ENCODE data around the gene RALBP1.
A peak's percentile ranks its signal among the peaks of the same experiment; 100 is the strongest.
"Not testable (repeated sequence)": the region's sequence is repeated elsewhere in the genome, so short reads cannot be mapped to it uniquely, and the experiment has no call there.

RALBP1 gene

GRCh38 chr18:9475643-9476591, 604 bp downstream of the RALBP1 start:
- DNase-seq: peak in 1 of 2 donors; percentile 62
- Histone ChIP-seq H3K9ac (ENCODE audit: low read length) (peak overlapping the region; percentile 76), H3K4ac (ENCODE audit: low read depth, low read length) (peak overlapping the region; percentile 85), H2BK120ac (ENCODE audit: insufficient read depth, low read length, poor library complexity) (peak overlapping the region; percentile 84), H3K27ac (ENCODE audit: low read depth, low read length) (peak overlapping the region; percentile 75), H4K8ac (ENCODE audit: low read depth, low read length) (peak overlapping the region; percentile 83), H3K4me3 (ENCODE audit: low read depth, low read length) (peak overlapping the region; percentile 95), H3K27me3 (ENCODE audit: insufficient read depth, low read length) (no peaks in the 10 kb centered on the region), H3K4me2 (ENCODE audit: low read length) (peak overlapping the region; percentile 78), H3K14ac (ENCODE audit: low read length) (peak overlapping the region; percentile 83), H4K91ac (ENCODE audit: low read depth, low read length) (peak overlapping the region; percentile 86), H3K79me1 (ENCODE audit: low read length) (peaks cover 15% of the 10 kb centered on the region), H3K23ac (ENCODE audit: low read length) (no peak overlapping the region), H2BK12ac (ENCODE audit: low read length) (no peak overlapping the region), H3K4me1 (ENCODE audit: control insufficient read depth in 1 of 2, insufficient read depth in 2 of 2, low read length in 2 of 2) (peaks cover 5 to 6% of the 10 kb centered on the region in 2 experiments), H3K79me2 (ENCODE audit: control insufficient read depth, insufficient read depth, low read length, poor library complexity) (peaks cover 20% of the 10 kb centered on the region), H2AK5ac (ENCODE audit: low read length) (peak overlapping the region; percentile 75), H2BK5ac (ENCODE audit: low read depth, low read length, poor library complexity) (peak overlapping the region; percentile 77), H2AFZ (ENCODE audit: insufficient read depth, low read length, poor library complexity) (peak overlapping the region; percentile 97), H4K12ac (ENCODE audit: low read depth, low read length) (peak overlapping the region; percentile 89), H3K9me3 (ENCODE audit: insufficient read depth, low read depth, low read length) (no peaks in the 10 kb centered on the region), H3K36me3 (ENCODE audit: control insufficient read depth in 1 of 2, insufficient read depth in 2 of 2, low read length in 2 of 2) (peaks cover 7 to 8% of the 10 kb centered on the region in 2 experiments), H3K18ac (ENCODE audit: low read length) (peak overlapping the region; percentile 81)
- WGBS (ENCODE audit: extremely low coverage, insufficient coverage, insufficient read length): no CpG with 5 or more reads among the region's 59 CpGs

GRCh38 chr18:9476949-9477348, 1.6 kb downstream of the RALBP1 start:
- H3K4me3 ChIP-seq (ENCODE audit: low read depth, low read length); H3K4me1 ChIP-seq (ENCODE audit: control insufficient read depth in 1 of 2, insufficient read depth in 2 of 2, low read length in 2 of 2); H2AK5ac ChIP-seq (ENCODE audit: low read length); H3K4me2 ChIP-seq (ENCODE audit: low read length); H3K23ac ChIP-seq (ENCODE audit: low read length); H3K27me3 ChIP-seq (ENCODE audit: insufficient read depth, low read length); H3K14ac ChIP-seq (ENCODE audit: low read length); H4K8ac ChIP-seq (ENCODE audit: low read depth, low read length); H3K18ac ChIP-seq (ENCODE audit: low read length); H3K27ac ChIP-seq (ENCODE audit: low read depth, low read length); H2BK120ac ChIP-seq (ENCODE audit: insufficient read depth, low read length, poor library complexity); H3K36me3 ChIP-seq (ENCODE audit: control insufficient read depth in 1 of 2, insufficient read depth in 2 of 2, low read length in 2 of 2); H3K9ac ChIP-seq (ENCODE audit: low read length); H4K91ac ChIP-seq (ENCODE audit: low read depth, low read length); H2AFZ ChIP-seq (ENCODE audit: insufficient read depth, low read length, poor library complexity); DNase-seq; H3K9me3 ChIP-seq (ENCODE audit: insufficient read depth, low read depth, low read length); H2BK5ac ChIP-seq (ENCODE audit: low read depth, low read length, poor library complexity); H4K12ac ChIP-seq (ENCODE audit: low read depth, low read length); H2BK12ac ChIP-seq (ENCODE audit: low read length): not testable (repeated sequence)
- peak overlapping the region; percentile 68 for H3K4ac ChIP-seq (ENCODE audit: low read depth, low read length)
- peaks cover 15% of the 10 kb centered on the region for H3K79me1 ChIP-seq (ENCODE audit: low read length)
- no CpG with 5 or more reads among the region's 12 CpGs for WGBS (ENCODE audit: extremely low coverage, insufficient coverage, insufficient read length)
- peaks cover 22% of the 10 kb centered on the region for H3K79me2 ChIP-seq (ENCODE audit: control insufficient read depth, insufficient read depth, low read length, poor library complexity)

DNA sequence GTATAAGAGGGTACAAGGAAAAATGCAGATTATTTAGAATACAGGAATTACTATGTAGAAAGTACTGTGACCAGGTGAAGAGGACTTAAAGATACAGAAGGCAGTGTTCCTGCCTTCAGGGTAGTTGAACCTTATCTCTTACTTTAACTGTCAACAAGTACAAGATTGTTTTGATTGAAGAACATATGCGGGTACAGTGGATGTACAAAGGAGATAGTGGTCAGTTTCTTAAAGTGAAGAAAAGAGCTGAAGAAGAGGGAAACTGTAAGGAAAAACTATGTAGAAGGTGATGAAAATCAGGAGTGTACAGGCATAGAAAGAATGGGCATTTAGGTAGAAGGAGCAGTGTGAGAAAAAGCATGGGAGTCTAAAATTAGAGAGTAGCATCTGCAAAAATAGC, 2.2 kb downstream of the RALBP1 start:
- no peak overlapping the region for H3K4me2 ChIP-seq (ENCODE audit: low read length)
- no peak overlapping the region for H3K9ac ChIP-seq (ENCODE audit: low read length)
- H3K4me3 ChIP-seq (ENCODE audit: low read depth, low read length): no peak overlapping the region
- peaks cover 7 to 8% of the 10 kb centered on the region in 2 experiments for H3K36me3 ChIP-seq (ENCODE audit: control insufficient read depth in 1 of 2, insufficient read depth in 2 of 2, low read length in 2 of 2)
- no peak overlapping the region for H3K27ac ChIP-seq (ENCODE audit: low read depth, low read length)
- peak overlapping the region; percentile 72 for H3K4ac ChIP-seq (ENCODE audit: low read depth, low read length)
- H3K79me1 ChIP-seq (ENCODE audit: low read length): peaks cover 15% of the 10 kb centered on the region
- H3K18ac ChIP-seq (ENCODE audit: low read length): no peak overlapping the region
- peaks cover 5 to 6% of the 10 kb centered on the region in 2 experiments for H3K4me1 ChIP-seq (ENCODE audit: control insufficient read depth in 1 of 2, insufficient read depth in 2 of 2, low read length in 2 of 2)
- H3K14ac ChIP-seq (ENCODE audit: low read length): no peak overlapping the region
- H4K12ac ChIP-seq (ENCODE audit: low read depth, low read length): no peak overlapping the region
- no peak overlapping the region for H2AK5ac ChIP-seq (ENCODE audit: low read length)
- no peak overlapping the region for H3K23ac ChIP-seq (ENCODE audit: low read length)
- H2BK12ac ChIP-seq (ENCODE audit: low read length): no peak overlapping the region
- H3K27me3 ChIP-seq (ENCODE audit: insufficient read depth, low read length): no peaks in the 10 kb centered on the region
- no peak overlapping the region for H2BK120ac ChIP-seq (ENCODE audit: insufficient read depth, low read length, poor library complexity)
- DNase-seq: peak; percentile 64 to 89
- peaks cover 22% of the 10 kb centered on the region for H3K79me2 ChIP-seq (ENCODE audit: control insufficient read depth, insufficient read depth, low read length, poor library complexity)
- WGBS (ENCODE audit: extremely low coverage, insufficient coverage, insufficient read length): no CpG with 5 or more reads among the region's 1 CpG
- H2AFZ ChIP-seq (ENCODE audit: insufficient read depth, low read length, poor library complexity): no peak overlapping the region
- no peaks in the 10 kb centered on the region for H3K9me3 ChIP-seq (ENCODE audit: insufficient read depth, low read depth, low read length)
- H4K8ac ChIP-seq (ENCODE audit: low read depth, low read length): no peak overlapping the region
- H4K91ac ChIP-seq (ENCODE audit: low read depth, low read length): no peak overlapping the region
- H2BK5ac ChIP-seq (ENCODE audit: low read depth, low read length, poor library complexity): no peak overlapping the region

GRCh38 chr18:9478545-9478944, 3.2 kb downstream of the RALBP1 start:
- no peak overlapping the region for H2BK120ac ChIP-seq (ENCODE audit: insufficient read depth, low read length, poor library complexity)
- H3K79me1 ChIP-seq (ENCODE audit: low read length): peaks cover 15% of the 10 kb centered on the region
- no peaks in the 10 kb centered on the region for H3K9me3 ChIP-seq (ENCODE audit: insufficient read depth, low read depth, low read length)
- H3K4ac ChIP-seq (ENCODE audit: low read depth, low read length): peak overlapping the region; percentile 96
- no peak overlapping the region for H3K14ac ChIP-seq (ENCODE audit: low read length)
- no peak overlapping the region for H3K27ac ChIP-seq (ENCODE audit: low read depth, low read length)
- H3K27me3 ChIP-seq (ENCODE audit: insufficient read depth, low read length): no peaks in the 10 kb centered on the region
- H2AFZ ChIP-seq (ENCODE audit: insufficient read depth, low read length, poor library complexity): no peak overlapping the region
- H4K91ac ChIP-seq (ENCODE audit: low read depth, low read length): no peak overlapping the region
- no peak overlapping the region for H4K12ac ChIP-seq (ENCODE audit: low read depth, low read length)
- peak overlapping the region; percentile 17 for H4K8ac ChIP-seq (ENCODE audit: low read depth, low read length)
- peaks cover 7 to 8% of the 10 kb centered on the region in 2 experiments for H3K36me3 ChIP-seq (ENCODE audit: control insufficient read depth in 1 of 2, insufficient read depth in 2 of 2, low read length in 2 of 2)
- no peak overlapping the region for H3K9ac ChIP-seq (ENCODE audit: low read length)
- H3K18ac ChIP-seq (ENCODE audit: low read length): no peak overlapping the region
- no peak overlapping the region for H3K23ac ChIP-seq (ENCODE audit: low read length)
- peaks cover 23% of the 10 kb centered on the region for H3K79me2 ChIP-seq (ENCODE audit: control insufficient read depth, insufficient read depth, low read length, poor library complexity)
- H3K4me3 ChIP-seq (ENCODE audit: low read depth, low read length): no peak overlapping the region
- peak overlapping the region; percentile 6 for H2BK5ac ChIP-seq (ENCODE audit: low read depth, low read length, poor library complexity)
- no peak overlapping the region for H2AK5ac ChIP-seq (ENCODE audit: low read length)
- peak in 1 of 2 donors; percentile 38 for DNase-seq
- H3K4me1 ChIP-seq (ENCODE audit: control insufficient read depth in 1 of 2, insufficient read depth in 2 of 2, low read length in 2 of 2): peaks cover 5 to 6% of the 10 kb centered on the region in 2 experiments
- no peak overlapping the region for H3K4me2 ChIP-seq (ENCODE audit: low read length)
- no peak overlapping the region for H2BK12ac ChIP-seq (ENCODE audit: low read length)
- WGBS (ENCODE audit: extremely low coverage, insufficient coverage, insufficient read length): no CpG with 5 or more reads among the region's 31 CpGs
